ENCODE data around the gene UBE2H. TPM values are rescaled to one million over a fixed set of nuclear protein-coding genes. Genes with fewer than 3 reads are reported as not detected.
"Not testable (repeated sequence)": the region's sequence is repeated elsewhere in the genome, so short reads cannot be mapped to it uniquely, and the experiment has no call there.

The UBE2H gene
- 76.3 TPM for total RNA-seq

GRCh38 chr7:129952653-129953560 lies at the start of gene UBE2H:
TSS of gene UBE2H (minus strand) at chr7:129952960. CDS start at chr7:129952555, 405 bp downstream.
- Histone ChIP-seq H3K27me3 (ENCODE audit: insufficient read depth, low read length) (no peaks in the 10 kb centered on the region), H3K4me1 (ENCODE audit: insufficient read depth, low read length) (peaks cover 44% of the 10 kb centered on the region), H3K9me3 (ENCODE audit: low read depth, low read length) (no peaks in the 10 kb centered on the region), H3K4me3 (ENCODE audit: low read length) (peak within 1 kb of the TSS; percentile 92)

GRCh38 chr7:129998446-129998845 lies 45.7 kb upstream of the UBE2H start:
- H3K27me3 ChIP-seq (ENCODE audit: insufficient read depth, low read length): no peaks in the 10 kb centered on the region
- no peaks in the 10 kb centered on the region for H3K4me1 ChIP-seq (ENCODE audit: insufficient read depth, low read length)
- H3K9me3 ChIP-seq (ENCODE audit: low read depth, low read length): no peaks in the 10 kb centered on the region
- no peak overlapping the region for H3K4me3 ChIP-seq (ENCODE audit: low read length)

- Histone ChIP-seq H3K4me3 (ENCODE audit: low read length) (no peak overlapping the region), H3K27me3 (ENCODE audit: insufficient read depth, low read length) (no peaks in the 10 kb centered on the region), H3K9me3 (ENCODE audit: low read depth, low read length) (no peaks in the 10 kb centered on the region), H3K4me1 (ENCODE audit: insufficient read depth, low read length) (no peaks in the 10 kb centered on the region)
Observed at GRCh38 chr7:129997285-129997684, 44.5 kb upstream of the UBE2H start.

- no peak overlapping the region for H3K4me3 ChIP-seq (ENCODE audit: low read length)
- H3K9me3 ChIP-seq (ENCODE audit: low read depth, low read length): no peaks in the 10 kb centered on the region
- no peaks in the 10 kb centered on the region for H3K27me3 ChIP-seq (ENCODE audit: insufficient read depth, low read length)
- no peaks in the 10 kb centered on the region for H3K4me1 ChIP-seq (ENCODE audit: insufficient read depth, low read length)
Observed at GRCh38 chr7:129993275-129993674, 40.5 kb upstream of the UBE2H start.

- H3K4me1 ChIP-seq (ENCODE audit: insufficient read depth, low read length): no peaks in the 10 kb centered on the region
- no peaks in the 10 kb centered on the region for H3K27me3 ChIP-seq (ENCODE audit: insufficient read depth, low read length)
- no peaks in the 10 kb centered on the region for H3K9me3 ChIP-seq (ENCODE audit: low read depth, low read length)
- no peak overlapping the region for H3K4me3 ChIP-seq (ENCODE audit: low read length)
Observed at GRCh38 chr7:129990403-129991192, 37.8 kb upstream of the UBE2H start.

- H3K4me3 ChIP-seq (ENCODE audit: low read length): no peak overlapping the region
- no peaks in the 10 kb centered on the region for H3K27me3 ChIP-seq (ENCODE audit: insufficient read depth, low read length)
- no peaks in the 10 kb centered on the region for H3K4me1 ChIP-seq (ENCODE audit: insufficient read depth, low read length)
- no peaks in the 10 kb centered on the region for H3K9me3 ChIP-seq (ENCODE audit: low read depth, low read length)
Observed at GRCh38 chr7:129989466-129989865, 36.7 kb upstream of the UBE2H start.

GRCh38 chr7:129986600-129986999 lies 33.8 kb upstream of the UBE2H start:
- H3K4me1 ChIP-seq (ENCODE audit: insufficient read depth, low read length): no peaks in the 10 kb centered on the region
- H3K4me3 ChIP-seq (ENCODE audit: low read length): no peak overlapping the region
- no peaks in the 10 kb centered on the region for H3K27me3 ChIP-seq (ENCODE audit: insufficient read depth, low read length)
- H3K9me3 ChIP-seq (ENCODE audit: low read depth, low read length): no peaks in the 10 kb centered on the region

GRCh38 chr7:129980667-129981066 lies 27.9 kb upstream of the UBE2H start:
- Histone ChIP-seq H3K9me3 (ENCODE audit: low read depth, low read length) (no peaks in the 10 kb centered on the region), H3K4me3 (ENCODE audit: low read length) (no peak overlapping the region), H3K4me1 (ENCODE audit: insufficient read depth, low read length) (no peaks in the 10 kb centered on the region), H3K27me3 (ENCODE audit: insufficient read depth, low read length) (no peaks in the 10 kb centered on the region)

- no peaks in the 10 kb centered on the region for H3K27me3 ChIP-seq (ENCODE audit: insufficient read depth, low read length)
- no peaks in the 10 kb centered on the region for H3K4me1 ChIP-seq (ENCODE audit: insufficient read depth, low read length)
- H3K9me3 ChIP-seq (ENCODE audit: low read depth, low read length): no peaks in the 10 kb centered on the region
Observed at GRCh38 chr7:129975309-129975708, 22.5 kb upstream of the UBE2H start.

GRCh38 chr7:129970816-129971215 lies 18.1 kb upstream of the UBE2H start:
- no peak overlapping the region for H3K4me3 ChIP-seq (ENCODE audit: low read length)

More at GRCh38 chr7:129975309-129975708, 22.5 kb upstream of the UBE2H start:
- H3K4me3 ChIP-seq (ENCODE audit: low read length): no peak overlapping the region

GRCh38 chr7:129969881-129970446 lies 17.2 kb upstream of the UBE2H start:
- Histone ChIP-seq H3K9me3 (ENCODE audit: low read depth, low read length) (no peaks in the 10 kb centered on the region), H3K27me3 (ENCODE audit: insufficient read depth, low read length) (no peaks in the 10 kb centered on the region), H3K4me3 (ENCODE audit: low read length) (no peak overlapping the region), H3K4me1 (ENCODE audit: insufficient read depth, low read length) (no peaks in the 10 kb centered on the region)

More at GRCh38 chr7:129970816-129971215, 18.1 kb upstream of the UBE2H start:
- Histone ChIP-seq H3K4me1 (ENCODE audit: insufficient read depth, low read length) (no peaks in the 10 kb centered on the region), H3K9me3 (ENCODE audit: low read depth, low read length) (no peaks in the 10 kb centered on the region), H3K27me3 (ENCODE audit: insufficient read depth, low read length) (no peaks in the 10 kb centered on the region)

GRCh38 chr7:129968592-129969383 lies 16.0 kb upstream of the UBE2H start:
- H3K9me3 ChIP-seq (ENCODE audit: low read depth, low read length): no peaks in the 10 kb centered on the region
- no peaks in the 10 kb centered on the region for H3K4me1 ChIP-seq (ENCODE audit: insufficient read depth, low read length)
- H3K27me3 ChIP-seq (ENCODE audit: insufficient read depth, low read length): no peaks in the 10 kb centered on the region
- H3K4me3 ChIP-seq (ENCODE audit: low read length): no peak overlapping the region

GRCh38 chr7:129960204-129960475 lies 7.4 kb upstream of the UBE2H start:
- not testable (repeated sequence) for H3K4me3 ChIP-seq (ENCODE audit: low read length); H3K27me3 ChIP-seq (ENCODE audit: insufficient read depth, low read length); H3K9me3 ChIP-seq (ENCODE audit: low read depth, low read length)
- H3K4me1 ChIP-seq (ENCODE audit: insufficient read depth, low read length): peaks cover 11% of the 10 kb centered on the region

GRCh38 chr7:129959471-129960203 lies 6.9 kb upstream of the UBE2H start:
- H3K4me3 ChIP-seq (ENCODE audit: low read length): no peak overlapping the region
- H3K4me1 ChIP-seq (ENCODE audit: insufficient read depth, low read length): peaks cover 11% of the 10 kb centered on the region
- no peaks in the 10 kb centered on the region for H3K27me3 ChIP-seq (ENCODE audit: insufficient read depth, low read length)
- no peaks in the 10 kb centered on the region for H3K9me3 ChIP-seq (ENCODE audit: low read depth, low read length)
